Testis (tissue), 3 donors: ENCODE measurements around the gene RTKN. TPM values are rescaled to one million over a fixed set of nuclear protein-coding genes. Genes with fewer than 3 reads are reported as not detected.
A peak's percentile ranks its signal among the peaks of the same experiment; 100 is the strongest.

Experiments used
- DNase-seq: peaks from one replicate; pipeline ENCODE4 v3.0.0-alpha.2; 2019
- H3K27ac ChIP-seq, 2 donors: fragments of 200-600 bp; sonication (generic); one replicate each; pipeline ENCODE4 v1.5.1; 2019
- H3K27me3 ChIP-seq: fragments of 200-600 bp; sonication (generic); one replicate; pipeline ENCODE4 v1.5.1; 2019
- H3K36me3 ChIP-seq: fragments of 200-600 bp; sonication (generic); one replicate; pipeline ENCODE4 v1.5.1; 2017; ENCODE audit warnings: low read depth; ENCODE audit errors: missing control alignments
- H3K4me1 ChIP-seq: fragments of 200-600 bp; sonication (generic); one replicate; pipeline ENCODE4 v1.5.1; 2019
- H3K4me3 ChIP-seq, 2 donors: fragments of 200-600 bp; sonication (generic); one replicate each; pipeline ENCODE4 v1.5.1; 2017 to 2019
- H3K9me3 ChIP-seq: fragments of 200-600 bp; sonication (generic); one replicate; pipeline ENCODE4 v1.5.1; 2017
- POLR2A ChIP-seq: fragments of 450-650 bp; IDR thresholded peaks from one replicate; pipeline ENCODE4 v1.6.1; 2017; ENCODE audit warnings: antibody characterized with exemption, mild to moderate bottlenecking, moderate library complexity
- WGBS, 2 donors: methylation state at CpG; one replicate each; pipeline ENCODE4 v1.1.5; 2018; 5-methylcytosine and 5-hydroxymethylcytosine counted together
- intact Hi-C: fragments of 100-400 bp; cut with DNase I; formaldehyde crosslinking; loops from one replicate; pipeline ENCODE4 v1.15.1; 2023; ENCODE audit warnings: low total_unique reads
- polyA plus RNA-seq: library from polyadenylated mRNA; stranded (reverse); fragments of 350-450 nt; fragmentation: Illumina TruSeq; extraction: RNeasy Lipid Tissue Mini Kit (QIAGEN cat#74804); gene quantifications from one replicate; pipeline ENCODE4 v1.2.3, GENCODE V29; 2014; ENCODE audit warnings: low read depth, low replicate concordance; ENCODE audit not compliant: insufficient read depth
- total RNA-seq, 2 donors: library from RNA; depleted of rRNA; stranded (reverse); fragments of >200 nt; gene quantifications; one replicate each; pipeline ENCODE4 v1.2.3, GENCODE V29; 2016
- TF ChIP-seq, protein P1 (sequence below), 3 experiments: fragments of 450-650 bp in 2 of 3; fragments of 200-600 bp in 1 of 3; sonication (generic) in 1 of 3; IDR thresholded peaks; one replicate each; pipeline ENCODE4 v1.5.1; 2016 to 2019; ENCODE audit warnings: antibody characterized with exemption in 3 of 3, mild to moderate bottlenecking in 2 of 3, moderate library complexity in 1 of 3

Gene RTKN
- total and polyA plus RNA-seq, 3 donors from 2014 or later = 8.8 to 12.8 (median 11.1) TPM

DNA sequence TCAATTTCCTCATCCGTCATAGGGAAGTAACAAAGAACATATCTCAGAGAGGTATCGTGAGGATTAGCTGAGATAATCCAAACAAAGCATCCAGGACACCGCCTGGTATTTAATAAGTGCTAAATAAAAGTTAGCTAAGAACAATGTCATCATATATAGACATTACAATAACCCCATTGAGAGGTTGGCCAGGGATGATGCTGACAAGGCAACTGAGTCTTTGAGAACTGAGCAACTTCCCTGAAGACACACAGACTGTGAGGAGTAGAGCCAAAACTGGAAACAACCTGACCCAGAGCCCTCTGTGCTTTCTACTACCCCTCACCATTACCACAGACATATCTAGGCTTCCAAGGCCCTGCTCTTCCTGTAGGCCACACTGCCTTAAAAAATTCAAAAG is 60.0 kb downstream of the RTKN start:
- Histone ChIP-seq H3K4me1 (peaks cover 34% of the 10 kb centered on the region), H3K36me3 (no peaks in the 10 kb centered on the region), H3K4me3 (no peak overlapping the region), H3K27ac (no peak overlapping the region), H3K27me3 (no peaks in the 10 kb centered on the region), H3K9me3 (no peaks in the 10 kb centered on the region)
- TF ChIP-seq, protein P1, sequence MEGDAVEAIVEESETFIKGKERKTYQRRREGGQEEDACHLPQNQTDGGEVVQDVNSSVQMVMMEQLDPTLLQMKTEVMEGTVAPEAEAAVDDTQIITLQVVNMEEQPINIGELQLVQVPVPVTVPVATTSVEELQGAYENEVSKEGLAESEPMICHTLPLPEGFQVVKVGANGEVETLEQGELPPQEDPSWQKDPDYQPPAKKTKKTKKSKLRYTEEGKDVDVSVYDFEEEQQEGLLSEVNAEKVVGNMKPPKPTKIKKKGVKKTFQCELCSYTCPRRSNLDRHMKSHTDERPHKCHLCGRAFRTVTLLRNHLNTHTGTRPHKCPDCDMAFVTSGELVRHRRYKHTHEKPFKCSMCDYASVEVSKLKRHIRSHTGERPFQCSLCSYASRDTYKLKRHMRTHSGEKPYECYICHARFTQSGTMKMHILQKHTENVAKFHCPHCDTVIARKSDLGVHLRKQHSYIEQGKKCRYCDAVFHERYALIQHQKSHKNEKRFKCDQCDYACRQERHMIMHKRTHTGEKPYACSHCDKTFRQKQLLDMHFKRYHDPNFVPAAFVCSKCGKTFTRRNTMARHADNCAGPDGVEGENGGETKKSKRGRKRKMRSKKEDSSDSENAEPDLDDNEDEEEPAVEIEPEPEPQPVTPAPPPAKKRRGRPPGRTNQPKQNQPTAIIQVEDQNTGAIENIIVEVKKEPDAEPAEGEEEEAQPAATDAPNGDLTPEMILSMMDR (IDR thresholded peaks at IDR 0.05) = no peak
- no peak for TF ChIP-seq POLR2A
- WGBS, 2 donors = 90 to 94% methylated on average over 3 of the region's 3 CpGs
- no peak for DNase-seq
- intact Hi-C loops = no loop called here

DNA sequence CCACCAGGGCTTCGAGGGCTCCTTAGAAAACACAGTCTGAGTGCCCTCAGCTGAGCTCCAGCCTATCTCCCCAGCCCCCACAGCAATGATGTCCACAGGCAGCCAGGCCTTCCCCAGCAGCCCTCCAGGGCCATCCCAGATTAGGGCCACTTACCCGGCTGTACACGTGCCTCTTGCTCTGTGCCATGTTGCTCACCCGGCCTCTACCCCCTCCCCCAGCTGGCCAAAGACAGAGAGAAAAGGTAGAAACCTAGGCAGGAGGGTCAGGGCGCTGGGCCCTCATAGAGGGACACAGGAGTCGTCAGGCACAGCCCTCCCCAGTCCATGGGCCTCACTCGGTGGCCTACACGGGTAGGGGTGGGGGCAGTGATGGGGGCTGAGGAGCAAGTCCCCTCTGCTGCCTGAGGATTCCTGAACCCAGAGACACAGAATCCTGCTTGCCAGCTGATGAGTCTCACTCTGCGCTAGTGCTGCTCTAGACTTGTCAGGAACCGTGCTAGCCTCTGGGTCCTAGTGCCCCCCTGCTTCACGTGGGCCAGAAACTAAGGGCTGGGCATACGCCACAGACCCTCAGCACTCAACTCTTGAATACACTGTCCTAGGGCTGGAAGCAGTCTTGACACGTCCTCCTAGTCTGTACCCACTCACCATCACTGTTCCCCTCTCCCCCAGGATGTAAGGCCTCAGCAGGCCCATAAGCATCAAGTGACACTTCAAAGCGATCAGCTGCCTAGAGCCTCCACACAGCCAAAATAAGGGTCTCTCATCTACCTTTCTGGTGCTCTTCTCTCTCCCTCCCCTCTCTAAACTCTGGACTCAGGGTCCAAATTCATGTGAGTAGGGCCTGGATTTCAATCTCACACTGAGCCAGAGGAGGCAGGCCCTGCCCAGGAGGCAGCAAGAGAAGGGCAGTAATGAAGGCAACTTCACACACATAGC is 61.6 kb downstream of the RTKN start, which contains the start of gene DCTN1:
TSS of gene DCTN1 (minus strand) at position 461 of the 939 bp plus-strand sequence. CDS start at position 187, 274 bp downstream.
- Histone ChIP-seq H3K36me3 (no peaks in the 10 kb centered on the region), H3K4me1 (peaks cover 34% of the 10 kb centered on the region), H3K4me3 (peak within 1 kb of the TSS in 1 of 2 donors; percentile 35), H3K9me3 (no peaks in the 10 kb centered on the region), H3K27ac (peak within 1 kb of the TSS; percentile 54 to 63), H3K27me3 (no peaks in the 10 kb centered on the region)
- WGBS, 2 donors = 37 to 60% methylated on average over 7 to 14 of the region's 14 CpGs
- peak; percentile 95 for DNase-seq
- TF ChIP-seq, protein P1 (IDR thresholded peaks at IDR 0.05) = no peak
- no peak for TF ChIP-seq POLR2A
- intact Hi-C loops = no loop called here

DNA sequence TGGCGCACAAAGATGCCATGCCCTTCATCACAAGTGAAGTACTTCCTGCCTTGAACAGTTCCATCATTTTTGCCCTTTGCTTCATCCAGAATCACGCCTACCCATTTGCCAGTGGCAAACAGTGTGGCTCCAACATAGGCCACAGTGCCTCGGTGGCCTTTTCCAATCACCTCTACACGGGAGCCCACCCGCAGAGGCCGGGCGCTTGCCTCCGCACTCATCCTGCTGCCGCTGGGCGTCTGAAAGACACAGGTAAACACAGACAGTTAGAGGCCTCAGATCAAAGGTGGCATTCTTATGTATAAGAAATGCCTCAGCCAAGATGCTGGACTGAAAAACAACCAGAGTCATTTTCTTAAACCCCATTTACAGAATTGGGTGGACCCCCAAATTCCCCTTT is 63.7 kb downstream of the RTKN start:
- intact Hi-C loops = no loop called here
- H3K27me3 ChIP-seq = no peaks in the 10 kb centered on the region
- WGBS, 2 donors = 94 to 96% methylated on average over 10 of the region's 10 CpGs
- peaks cover 29% of the 10 kb centered on the region for H3K4me1 ChIP-seq
- TF ChIP-seq, protein P1 (IDR thresholded peaks at IDR 0.05) = no peak
- TF ChIP-seq POLR2A = no peak
- no peak for DNase-seq
- H3K9me3 ChIP-seq = no peaks in the 10 kb centered on the region
- no peak overlapping the region for H3K27ac ChIP-seq
- no peak overlapping the region for H3K4me3 ChIP-seq
- no peaks in the 10 kb centered on the region for H3K36me3 ChIP-seq

DNA sequence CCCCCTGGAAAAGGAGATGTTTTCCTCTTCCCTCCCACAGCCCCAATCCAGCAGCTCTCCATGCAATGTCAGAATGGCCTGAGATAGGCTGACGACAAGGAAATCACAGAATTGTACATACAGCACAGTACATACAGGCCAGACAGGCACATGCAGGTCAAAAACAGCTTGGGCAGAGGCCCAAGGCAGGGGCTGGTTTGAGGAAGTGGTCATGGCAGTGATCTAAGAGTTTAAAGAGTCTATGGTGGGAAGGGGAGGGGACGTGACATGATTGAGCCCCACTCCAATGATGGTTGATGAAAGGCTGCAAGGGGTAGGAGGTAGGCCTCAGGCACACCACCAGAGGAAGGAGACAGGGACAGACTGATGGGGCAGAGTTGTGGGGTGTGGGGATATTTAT is 65.9 kb downstream of the RTKN start:
- peaks cover 29% of the 10 kb centered on the region for H3K4me1 ChIP-seq
- 84 to 98% methylated on average over 1 to 2 of the region's 2 CpGs for WGBS, 2 donors
- H3K36me3 ChIP-seq = peaks cover 3% of the 10 kb centered on the region

More for the DNA sequence above, 65.9 kb downstream of the RTKN start:
- no peak overlapping the region for H3K27ac ChIP-seq
- TF ChIP-seq, protein P1 (IDR thresholded peaks at IDR 0.05) = no peak
- no peak for TF ChIP-seq POLR2A
- no peak for DNase-seq
- H3K27me3 ChIP-seq = no peaks in the 10 kb centered on the region
- H3K9me3 ChIP-seq = no peaks in the 10 kb centered on the region
- intact Hi-C loops = no loop called here
- no peak overlapping the region for H3K4me3 ChIP-seq

Other genes with a start within 250 kb of the RTKN start
- 10 to 100 TPM; 19.0 to 23.2 TPM for gene MTHFD2, start 243.3 kb downstream of the RTKN start, total RNA-seq
- 39.3 TPM for gene MTHFD2, start 243.3 kb downstream of the RTKN start, polyA plus RNA-seq
- gene SLC4A5, start 98.5 kb downstream of the RTKN start, total RNA-seq = 100 to 1,000 TPM; 113 to 188 TPM
- gene SLC4A5, start 98.5 kb downstream of the RTKN start, polyA plus RNA-seq = 40.3 TPM
- 100 to 1,000 TPM; 321 to 403 TPM for gene DCTN1, start 61.6 kb downstream of the RTKN start, total RNA-seq
- 277 TPM for gene DCTN1, start 61.6 kb downstream of the RTKN start, polyA plus RNA-seq
- 10 to 100 TPM; 10.4 to 15.7 TPM for gene C2orf81, start 20.3 kb downstream of the RTKN start, total RNA-seq
- 23.1 TPM for gene C2orf81, start 20.3 kb downstream of the RTKN start, polyA plus RNA-seq
- gene WDR54, start 20.2 kb downstream of the RTKN start, total RNA-seq = 10 to 100 TPM; 27.5 to 31.7 TPM
- gene WDR54, start 20.2 kb downstream of the RTKN start, polyA plus RNA-seq = 90.6 TPM
- gene INO80B, start 13.2 kb upstream of the RTKN start, total RNA-seq = 10 to 100 TPM; 23.1 to 27.9 TPM
- gene INO80B, start 13.2 kb upstream of the RTKN start, polyA plus RNA-seq = 59.3 TPM
- gene WBP1, start 16.5 kb upstream of the RTKN start, total RNA-seq = 10 to 100 TPM; 73.8 to 84.3 TPM
- gene WBP1, start 16.5 kb upstream of the RTKN start, polyA plus RNA-seq = 80.8 TPM
- gene MOGS, start 23.4 kb upstream of the RTKN start, total RNA-seq = 10 to 100 TPM; 44.8 to 45.7 TPM
- gene MOGS, start 23.4 kb upstream of the RTKN start, polyA plus RNA-seq = 41.3 TPM
- gene MRPL53, start 30.7 kb upstream of the RTKN start, total RNA-seq = 10 to 100 TPM; 23.6 to 46.0 TPM
- gene MRPL53, start 30.7 kb upstream of the RTKN start, polyA plus RNA-seq = 64.8 TPM
- gene CCDC142, start 41.1 kb upstream of the RTKN start, total RNA-seq = 10 to 100 TPM; 29.4 to 30.2 TPM
- 15.5 TPM for gene CCDC142, start 41.1 kb upstream of the RTKN start, polyA plus RNA-seq
- gene TTC31, start 41.1 kb upstream of the RTKN start, total RNA-seq = 10 to 100 TPM; 30.1 to 36.2 TPM
- 19.6 TPM for gene TTC31, start 41.1 kb upstream of the RTKN start, polyA plus RNA-seq
- 1 to 10 TPM in 1 of 2 donors, not detected in 1; 1.4 TPM for gene LBX2, start 57.7 kb upstream of the RTKN start, total RNA-seq
- gene LBX2, start 57.7 kb upstream of the RTKN start, polyA plus RNA-seq = 0.33 TPM
- 10 to 100 TPM; 17.0 to 20.1 TPM for gene PCGF1, start 65.8 kb upstream of the RTKN start, total RNA-seq
- 25.3 TPM for gene PCGF1, start 65.8 kb upstream of the RTKN start, polyA plus RNA-seq
- 1 to 10 TPM; 1.3 to 4.5 TPM for gene TLX2, start 72.5 kb upstream of the RTKN start, total RNA-seq
- gene TLX2, start 72.5 kb upstream of the RTKN start, polyA plus RNA-seq = 1.1 TPM
- gene DQX1, start 84.3 kb upstream of the RTKN start, total RNA-seq = under 1 TPM in 1 of 2 donors, not detected in 1; 0.43 TPM
- gene DQX1, start 84.3 kb upstream of the RTKN start, polyA plus RNA-seq = 0.86 TPM
- 100 to 1,000 TPM; 141 to 169 TPM for gene AUP1, start 87.8 kb upstream of the RTKN start, total RNA-seq
- 107 TPM for gene AUP1, start 87.8 kb upstream of the RTKN start, polyA plus RNA-seq
- 10 to 100 TPM; 36.5 to 46.8 TPM for gene HTRA2, start 88.0 kb upstream of the RTKN start, total RNA-seq
- 45.8 TPM for gene HTRA2, start 88.0 kb upstream of the RTKN start, polyA plus RNA-seq
- 10 to 100 TPM; 13.1 to 15.2 TPM for gene LOXL3, start 112.0 kb upstream of the RTKN start, total RNA-seq
- gene LOXL3, start 112.0 kb upstream of the RTKN start, polyA plus RNA-seq = 10.5 TPM
- gene DOK1, start 112.8 kb upstream of the RTKN start, total RNA-seq = 10 to 100 TPM; 11.2 to 19.3 TPM
- 9.3 TPM for gene DOK1, start 112.8 kb upstream of the RTKN start, polyA plus RNA-seq
- gene M1AP, start 206.4 kb upstream of the RTKN start, total RNA-seq = 10 to 100 TPM; 11.7 to 14.0 TPM
- gene M1AP, start 206.4 kb upstream of the RTKN start, polyA plus RNA-seq = 21.4 TPM
- 10 to 100 TPM; 13.3 to 14.3 TPM for gene SEMA4F, start 212.3 kb upstream of the RTKN start, total RNA-seq
- 9.1 TPM for gene SEMA4F, start 212.3 kb upstream of the RTKN start, polyA plus RNA-seq